NB4 (cell line): Measurements from ENCODE around the gene KLK11.

Experiments used
- DNase-seq: peaks from one replicate; pipeline ENCODE4 v3.0.0; 2010; ENCODE audit warnings: low read depth
- H3K4me3 ChIP-seq: one replicate; pipeline ENCODE4 v1.5.1; 2011; ENCODE audit warnings: mild to moderate bottlenecking, low read depth, low read length, moderate library complexity
- CTCF ChIP-seq: IDR thresholded peaks from one replicate; pipeline ENCODE4 v1.5.1; 2012; ENCODE audit warnings: low read depth, low read length
- MAX ChIP-seq: IDR thresholded peaks from 2 replicates; pipeline ENCODE4 v1.6.1; 2011; ENCODE audit warnings: low read depth, low read length
- MYC ChIP-seq: IDR thresholded peaks from 2 replicates; pipeline ENCODE4 v1.6.1; 2011; ENCODE audit warnings: low read depth, low read length
- POLR2A ChIP-seq: IDR thresholded peaks from 2 replicates; pipeline ENCODE4 v1.6.1; 2011; ENCODE audit warnings: mild to moderate bottlenecking; ENCODE audit not compliant: insufficient read length; ENCODE audit errors: extremely low read depth

Gene KLK11

GRCh38 chr19:51009061-51009891 is 17.1 kb downstream of the KLK11 start:
- TF ChIP-seq POLR2A (no peak), CTCF (no peak), MYC (no peak), MAX (no peak)
- H3K4me3 ChIP-seq: no peak overlapping the region
- no peak for DNase-seq

DNA sequence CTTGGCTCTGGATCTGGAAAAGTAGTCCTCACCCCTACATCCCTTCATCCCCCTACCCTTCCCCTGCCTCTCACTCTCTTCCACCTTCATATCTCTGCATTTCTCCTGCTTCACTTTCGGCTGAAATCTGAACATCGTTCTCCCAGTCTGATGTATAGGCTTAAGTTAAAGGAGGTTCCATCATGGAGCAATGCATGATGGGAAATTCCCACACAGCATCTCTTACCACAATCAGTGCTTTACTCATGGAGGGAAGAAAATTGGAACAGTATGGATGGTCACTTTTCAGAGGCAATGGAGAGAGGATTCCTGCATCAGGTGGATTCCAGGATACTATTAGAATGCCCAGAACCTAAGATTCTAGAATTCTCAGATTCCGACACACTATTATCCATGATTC is 18.9 kb downstream of the KLK11 start:
- no peak for DNase-seq
- no peak for TF ChIP-seq MYC
- TF ChIP-seq POLR2A: no peak
- TF ChIP-seq CTCF: no peak
- TF ChIP-seq MAX: no peak
- no peak overlapping the region for H3K4me3 ChIP-seq

DNA sequence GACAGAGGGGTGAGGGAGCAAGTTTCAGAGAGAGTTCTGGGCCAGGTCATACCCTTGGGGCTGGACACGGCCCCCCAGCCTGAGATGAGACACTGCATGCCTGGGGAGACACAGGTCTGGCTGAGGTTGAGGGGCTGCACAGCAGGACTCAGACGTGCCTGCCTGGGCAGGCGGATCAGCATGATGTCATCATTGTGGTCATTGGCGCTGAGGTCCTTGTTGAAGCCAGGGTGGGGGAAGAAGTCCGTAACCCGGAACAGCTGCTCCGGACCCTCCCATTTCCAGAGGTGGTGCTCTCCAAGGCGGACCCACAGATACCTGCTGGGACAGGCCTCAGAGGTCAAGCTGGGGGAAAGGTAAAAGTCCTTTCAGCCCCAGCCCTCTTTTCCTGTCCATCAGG is 20.0 kb downstream of the KLK11 start:
- no peak for DNase-seq
- no peak overlapping the region for H3K4me3 ChIP-seq
- TF ChIP-seq POLR2A (no peak), CTCF (no peak), MAX (no peak), MYC (no peak)

DNA sequence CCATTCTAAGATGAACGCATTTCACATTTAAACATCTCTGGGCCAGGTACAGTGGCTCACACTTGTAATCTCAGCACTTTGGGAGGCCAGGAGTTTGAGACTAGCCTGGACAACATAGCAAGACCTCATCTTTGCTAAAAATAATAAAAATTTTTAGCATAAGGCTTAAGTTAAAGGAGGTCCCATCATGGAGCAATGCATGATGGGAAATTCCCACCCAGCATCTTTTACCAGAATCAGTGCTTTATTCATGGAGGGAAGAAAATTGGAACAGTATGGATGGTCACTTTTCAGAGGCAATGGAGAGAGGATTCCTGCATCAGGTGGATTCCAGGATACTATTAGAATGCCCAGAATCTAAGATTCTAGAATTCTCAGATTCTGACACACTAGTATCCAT is 21.2 kb downstream of the KLK11 start:
- no peak overlapping the region for H3K4me3 ChIP-seq
- DNase-seq: no peak
- TF ChIP-seq MYC: no peak
- no peak for TF ChIP-seq MAX
- no peak for TF ChIP-seq POLR2A
- no peak for TF ChIP-seq CTCF

- DNase-seq: no peak
- TF ChIP-seq CTCF: no peak
- no peak for TF ChIP-seq POLR2A
- TF ChIP-seq MYC: no peak
- no peak for TF ChIP-seq MAX
- H3K4me3 ChIP-seq: no peak overlapping the region
Measured at GRCh38 chr19:51003316-51003715, 23.1 kb downstream of the KLK11 start.
